ENCODE measurements around the gene PNPT1.
"Not testable (repeated sequence)": the region's sequence is repeated elsewhere in the genome, so short reads cannot be mapped to it uniquely, and the experiment has no call there.

The PNPT1 gene

GRCh38 chr2:55693181-55694125, at the start of gene PNPT1:
PNPT1 (minus strand) TSS chr2:55693844; CDS start chr2:55693823, 21 bp downstream.
- peak; percentile 83 to 93 (median 88) for DNase-seq (ENCODE audit: low read depth in 3 of 3)

GRCh38 chr2:55742996-55743395, 49.4 kb upstream of the PNPT1 start:
- DNase-seq (ENCODE audit: low read depth in 3 of 3) = no peak

DNA sequence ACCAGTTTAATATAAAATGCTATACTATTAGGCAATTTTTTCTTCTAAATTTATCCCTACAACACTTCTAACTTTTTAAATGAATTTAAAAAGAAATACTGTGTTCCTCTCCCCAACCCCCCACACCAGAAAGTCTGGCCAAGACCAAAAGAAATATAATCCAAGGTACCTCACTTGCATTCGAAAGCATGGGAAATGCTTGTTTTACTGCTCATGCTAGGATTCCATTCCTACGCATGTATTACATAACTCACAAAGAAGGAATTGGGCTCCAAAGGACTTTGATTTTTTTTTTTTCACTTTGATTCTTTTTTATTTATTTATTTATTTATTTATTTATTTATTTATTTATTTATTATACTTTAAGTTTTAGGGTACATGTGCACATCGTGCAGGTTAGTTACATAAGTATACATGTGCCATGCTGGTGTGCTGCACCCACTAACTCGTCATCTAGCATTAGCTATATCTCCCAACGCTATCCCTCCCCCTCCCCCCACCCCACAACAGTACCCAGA, 42.4 kb upstream of the PNPT1 start:
- DNase-seq (ENCODE audit: low read depth in 3 of 3) = not testable (repeated sequence)

DNA sequence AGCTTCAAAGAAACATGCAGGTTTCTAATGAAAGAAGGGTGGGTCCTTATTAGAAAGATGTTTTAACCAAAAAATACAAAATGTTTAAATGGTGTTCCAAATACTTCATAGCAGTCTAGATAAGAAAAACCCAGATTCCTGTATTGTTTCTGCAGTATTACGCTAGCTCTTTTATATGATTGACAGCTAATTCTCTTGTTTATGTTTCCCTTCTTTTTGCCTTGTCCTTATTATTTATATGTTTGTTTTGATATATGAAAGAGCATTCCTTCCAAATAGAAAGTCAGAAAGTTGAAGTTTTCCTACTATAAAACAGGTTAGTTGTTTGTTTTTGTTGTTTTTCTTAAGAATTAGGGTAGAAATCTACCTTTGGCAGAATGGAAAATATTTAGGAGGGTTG, 41.1 kb upstream of the PNPT1 start:
- no peak for DNase-seq (ENCODE audit: low read depth in 3 of 3)

DNA sequence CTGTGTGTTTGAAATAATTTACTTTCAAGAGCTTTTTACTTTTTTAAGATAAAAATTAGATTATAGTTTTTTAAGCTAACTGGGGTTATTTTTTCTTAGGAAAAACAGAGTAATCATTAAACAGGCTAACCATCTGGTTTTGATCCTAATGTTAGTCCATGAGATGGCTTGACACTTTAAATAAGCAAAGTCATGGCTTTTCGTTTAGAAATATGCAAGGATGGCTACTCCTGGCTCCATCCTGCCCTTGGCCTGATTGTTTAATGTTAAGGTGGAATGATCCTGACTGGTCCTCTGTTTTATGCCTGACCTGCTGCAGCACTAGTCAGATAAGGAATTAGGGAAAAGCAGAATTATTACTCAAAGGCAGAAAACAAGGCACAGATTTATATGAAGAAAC, 39.7 kb upstream of the PNPT1 start:
- no peak for DNase-seq (ENCODE audit: low read depth in 3 of 3)

DNA sequence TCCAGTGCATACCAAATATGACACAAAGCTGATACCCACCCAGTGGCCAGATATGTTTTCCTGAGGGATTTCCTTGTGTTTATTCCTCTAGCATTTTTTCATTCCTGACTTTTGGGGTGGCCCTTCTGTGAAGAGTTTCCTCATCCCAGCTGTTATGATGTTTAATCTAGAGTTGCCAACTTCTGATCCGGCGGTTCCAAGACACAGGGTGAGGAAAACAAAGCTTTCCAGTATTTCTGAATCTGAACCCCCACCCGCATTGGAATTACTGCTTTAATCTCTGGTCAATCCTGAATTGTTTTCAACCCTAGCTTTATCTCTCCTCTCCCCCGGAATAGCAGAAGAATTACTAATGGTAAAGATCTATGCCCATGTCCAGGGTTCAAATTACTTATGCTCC, 39.2 kb upstream of the PNPT1 start:
- DNase-seq (ENCODE audit: low read depth in 3 of 3) = no peak

DNA sequence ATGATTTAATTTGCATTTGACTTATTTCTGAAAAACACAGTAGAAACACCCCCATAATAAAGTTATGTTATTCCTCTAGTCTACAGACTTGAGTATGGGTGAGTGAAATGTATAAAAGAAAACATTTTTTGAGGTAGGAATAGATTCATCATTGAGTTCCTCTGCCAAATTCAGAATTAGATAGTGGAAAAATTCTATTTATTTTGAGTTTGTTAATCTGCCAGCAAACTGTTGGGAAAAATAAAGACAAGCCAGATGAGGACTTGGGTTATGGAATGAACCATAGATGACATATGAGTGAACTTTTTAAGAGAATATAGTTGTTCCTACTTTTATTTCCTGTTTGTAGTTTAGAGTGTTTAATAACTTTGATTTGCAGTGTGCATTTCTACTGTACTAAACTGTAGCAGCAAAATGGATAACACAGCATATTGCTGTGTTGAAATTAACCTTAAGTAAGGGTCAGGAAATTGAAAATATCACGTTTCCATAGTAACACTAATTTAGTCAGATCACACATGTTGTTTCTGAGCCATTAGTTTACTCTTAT, 35.6 kb upstream of the PNPT1 start:
- DNase-seq (ENCODE audit: low read depth in 3 of 3) = no peak

- no peak for DNase-seq (ENCODE audit: low read depth in 3 of 3)
Measured at GRCh38 chr2:55721596-55722215, 28.1 kb upstream of the PNPT1 start.

GRCh38 chr2:55720417-55720816, 26.8 kb upstream of the PNPT1 start:
- DNase-seq (ENCODE audit: low read depth in 3 of 3) = no peak

GRCh38 chr2:55719852-55720251, 26.2 kb upstream of the PNPT1 start:
- DNase-seq (ENCODE audit: low read depth in 3 of 3) = no peak

DNA sequence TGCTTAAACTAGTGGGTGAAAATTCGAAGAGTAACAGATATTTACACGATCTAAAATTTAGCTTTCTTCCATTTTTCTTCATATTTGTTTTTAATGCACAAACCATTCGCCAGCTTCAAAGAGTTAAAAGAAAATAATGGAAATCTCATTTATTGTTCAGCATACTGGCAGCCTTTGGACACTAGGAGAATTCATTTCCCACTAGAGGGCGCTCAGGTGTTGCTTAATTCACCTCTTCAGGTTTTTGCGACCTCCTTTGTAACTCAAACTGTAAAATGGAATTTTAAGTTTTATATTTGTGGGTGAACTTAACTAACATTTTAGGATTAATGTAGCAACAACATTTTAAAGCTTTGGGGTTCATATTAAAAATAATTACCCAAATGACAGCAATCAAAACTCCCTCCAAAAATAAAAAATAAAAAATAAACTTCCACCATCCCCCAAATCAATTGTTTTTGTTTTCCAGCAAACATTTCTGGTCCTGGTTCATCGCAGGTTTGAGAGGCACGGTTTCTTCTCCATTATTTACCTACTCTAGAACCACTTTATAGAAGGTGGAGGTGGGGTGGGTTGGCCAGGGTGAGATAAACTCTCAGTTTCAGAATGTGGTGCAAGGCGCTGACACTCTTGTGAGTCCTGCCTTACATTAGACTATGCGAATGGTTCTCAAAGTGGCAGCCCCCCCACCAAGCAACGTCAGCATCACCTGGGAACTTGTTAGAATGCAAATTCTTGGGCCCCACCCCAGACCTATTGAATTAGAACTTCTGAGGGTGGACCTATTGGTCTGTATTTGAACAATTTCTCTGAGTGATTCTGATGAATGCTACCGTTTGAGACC, 24.7 kb upstream of the PNPT1 start:
- DNase-seq (ENCODE audit: low read depth in 3 of 3) = peak in 2 of 3 experiments; percentile 8 to 40

GRCh38 chr2:55715626-55716025, 22.0 kb upstream of the PNPT1 start:
- DNase-seq (ENCODE audit: low read depth in 3 of 3) = no peak

DNA sequence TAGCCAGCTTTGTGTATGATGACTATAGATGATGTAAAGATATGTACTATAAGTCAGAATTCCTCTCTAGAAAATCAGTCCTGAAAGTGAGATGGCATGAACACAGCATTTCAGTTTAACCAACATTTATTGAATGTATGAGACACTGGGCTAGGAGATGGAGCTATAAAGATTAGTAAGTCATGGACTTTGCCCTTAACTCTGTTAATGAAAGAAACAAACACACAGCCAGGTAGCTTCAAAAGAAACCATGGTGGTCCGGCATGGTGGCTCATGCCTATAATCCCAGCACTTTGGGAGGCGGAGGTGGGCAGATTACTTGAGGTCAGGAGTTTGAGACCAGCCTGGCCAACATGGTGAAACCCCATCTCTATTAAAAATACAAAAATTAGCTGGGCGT, 21.5 kb upstream of the PNPT1 start:
- DNase-seq (ENCODE audit: low read depth in 3 of 3) = not testable (repeated sequence)

GRCh38 chr2:55712477-55713060, 18.9 kb upstream of the PNPT1 start:
- no peak for DNase-seq (ENCODE audit: low read depth in 3 of 3)

GRCh38 chr2:55710025-55710424, 16.4 kb upstream of the PNPT1 start:
- no peak for DNase-seq (ENCODE audit: low read depth in 3 of 3)

DNA sequence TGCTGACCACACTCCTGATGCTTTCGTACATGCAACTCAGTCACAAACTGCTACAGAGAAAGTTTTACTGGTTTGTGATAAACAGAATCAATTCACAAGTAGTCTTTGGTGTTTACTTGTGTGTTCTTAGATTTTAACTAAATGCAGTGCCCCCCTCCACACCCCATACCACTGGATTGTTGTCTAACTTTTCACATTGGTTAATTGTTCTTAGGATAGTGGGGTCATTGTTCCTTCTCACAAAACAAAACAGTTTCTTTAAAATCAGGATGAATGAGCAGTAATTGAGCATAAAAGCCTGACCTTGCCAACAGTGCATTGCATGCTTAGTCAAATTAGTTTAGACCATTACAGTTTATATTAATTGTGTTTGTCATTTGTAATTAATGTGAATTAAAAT, 14.1 kb upstream of the PNPT1 start:
- no peak for DNase-seq (ENCODE audit: low read depth in 3 of 3)

DNA sequence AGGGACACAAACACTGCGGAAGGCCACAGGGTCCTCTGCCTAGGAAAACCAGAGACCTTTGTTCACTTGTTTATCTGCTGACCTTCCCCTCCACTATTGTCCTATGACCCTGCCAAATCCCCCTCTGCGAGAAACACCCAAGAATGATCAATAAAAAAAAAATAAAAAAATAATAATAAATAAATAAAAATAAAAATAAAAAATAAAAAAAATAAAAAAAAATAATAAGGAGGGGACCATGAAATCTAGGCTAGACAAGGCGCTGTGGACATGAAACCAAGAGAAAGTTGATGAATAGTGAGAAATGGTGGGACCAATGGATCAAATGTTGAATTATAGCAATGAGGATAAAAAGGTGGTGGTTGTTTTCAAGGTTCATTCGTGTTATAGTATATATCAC, 12.6 kb upstream of the PNPT1 start:
- not testable (repeated sequence) for DNase-seq (ENCODE audit: low read depth in 3 of 3)

- DNase-seq (ENCODE audit: low read depth in 3 of 3) = no peak
Measured at GRCh38 chr2:55705027-55705653, 11.5 kb upstream of the PNPT1 start.

GRCh38 chr2:55703350-55703749, 9.7 kb upstream of the PNPT1 start:
- no peak for DNase-seq (ENCODE audit: low read depth in 3 of 3)

- not testable (repeated sequence) for DNase-seq (ENCODE audit: low read depth in 3 of 3)
Measured at GRCh38 chr2:55692740-55693139, 904 bp downstream of the PNPT1 start.

GRCh38 chr2:55672630-55673029, 21.0 kb downstream of the PNPT1 start:
- DNase-seq (ENCODE audit: low read depth in 3 of 3) = no peak

All from stimulated activated CD4-positive, alpha-beta T cell treated with anti-CD3 and anti-CD28 coated beads, TNF-alpha, amount 100 ng/mL, for 24 hours (primary cell).